HepG2 (cell line): Measurements from ENCODE around the gene NDOR1. TPM values are rescaled to one million over a fixed set of nuclear protein-coding genes. Genes with fewer than 3 reads are reported as not detected.

ENCODE experiments used
- CHD4 ChIP-seq: fragments of 200-600 bp; sonication (generic); IDR thresholded peaks from 2 replicates; pipeline ENCODE4 v1.7.0; 2017; ENCODE audit warnings: mild to moderate bottlenecking, low read length, borderline replicate concordance
- HMG20B ChIP-seq: conservative IDR thresholded peaks from 2 replicates; pipeline ENCODE4 v1.6.1; 2016; ENCODE audit warnings: missing genetic modification reagents, missing compliant biosample characterization
- MZF1 ChIP-seq: sonication (generic); formaldehyde crosslinking; IDR thresholded peaks from 2 replicates; pipeline ENCODE4 v1.8.1; 2023; ENCODE audit warnings: mild to moderate bottlenecking, missing genetic modification reagents, borderline replicate concordance
- NFE2L2 ChIP-seq: fragments of 150-350 bp; IDR thresholded peaks from 2 replicates; pipeline ENCODE4 v1.6.1; 2014; ENCODE audit warnings: low read length
- YEATS2 ChIP-seq: sonication (generic); formaldehyde crosslinking; IDR thresholded peaks from 2 replicates; pipeline ENCODE4 v1.4.0; 2020; ENCODE audit warnings: missing genetic modification reagents, borderline replicate concordance
- ZNF251 ChIP-seq: sonication (generic); formaldehyde crosslinking; IDR thresholded peaks from 2 replicates; pipeline ENCODE4 v1.9.0; 2021; ENCODE audit warnings: mild to moderate bottlenecking, missing genetic modification reagents
- ZNF670 ChIP-seq: sonication (generic); formaldehyde crosslinking; IDR thresholded peaks from 2 replicates; pipeline ENCODE4 v1.8.0; 2022; ENCODE audit warnings: mild to moderate bottlenecking, missing genetic modification reagents, borderline replicate concordance
- polyA plus RNA-seq, 8 experiments: library from polyadenylated mRNA; depleted of rRNA in 3 of 8; stranded (reverse) in 7 of 8; unstranded in 1 of 8; fragments of >200 nt; fragmentation: Illumina TruSeq in 4 of 8; extraction: Trizol in 4 of 8; gene quantifications; 2 replicates each; pipeline versions ENCODE4 v1.2.1 to v1.2.3, GENCODE V29; 2011 to 2016; ENCODE audit warnings: low read depth in 4 of 8, missing spikeins in 1 of 8, mixed read lengths in 1 of 8; ENCODE audit not compliant: insufficient read depth in 1 of 8
- total RNA-seq, 5 experiments: library from RNA; depleted of rRNA; stranded (reverse); fragments of >200 nt; fragmentation: Illumina TruSeq; extraction: Trizol; gene quantifications; 2 replicates each; pipeline ENCODE4 v1.2.3, GENCODE V29; 2016; ENCODE audit warnings: low read depth in 1 of 5
- TF ChIP-seq, protein P1 (sequence below): sonication (generic); formaldehyde crosslinking; IDR thresholded peaks from 2 replicates; pipeline ENCODE4 v1.9.0; 2022; ENCODE audit warnings: low read depth, missing genetic modification reagents
- TF ChIP-seq, protein P2 (sequence below): sonication (generic); formaldehyde crosslinking; IDR thresholded peaks from 2 replicates; pipeline ENCODE4 v1.5.0; 2020; ENCODE audit warnings: missing genetic modification reagents
- TF ChIP-seq, protein P3 (sequence below): sonication (generic); formaldehyde crosslinking; IDR thresholded peaks from 2 replicates; pipeline ENCODE4 v1.5.1; 2020; ENCODE audit warnings: mild to moderate bottlenecking, missing genetic modification reagents, moderate library complexity
- TF ChIP-seq, protein P4 (sequence below): sonication (generic); formaldehyde crosslinking; IDR thresholded peaks from 2 replicates; pipeline ENCODE4 v1.4.0; 2020; ENCODE audit warnings: mild to moderate bottlenecking, missing genetic modification reagents

Gene NDOR1
- total and polyA plus RNA-seq, 2 of the 13 experiments (the other 11 are each of a cell fraction or from before 2014, with no cell fraction given): 3.6 to 8.7 TPM

DNA sequence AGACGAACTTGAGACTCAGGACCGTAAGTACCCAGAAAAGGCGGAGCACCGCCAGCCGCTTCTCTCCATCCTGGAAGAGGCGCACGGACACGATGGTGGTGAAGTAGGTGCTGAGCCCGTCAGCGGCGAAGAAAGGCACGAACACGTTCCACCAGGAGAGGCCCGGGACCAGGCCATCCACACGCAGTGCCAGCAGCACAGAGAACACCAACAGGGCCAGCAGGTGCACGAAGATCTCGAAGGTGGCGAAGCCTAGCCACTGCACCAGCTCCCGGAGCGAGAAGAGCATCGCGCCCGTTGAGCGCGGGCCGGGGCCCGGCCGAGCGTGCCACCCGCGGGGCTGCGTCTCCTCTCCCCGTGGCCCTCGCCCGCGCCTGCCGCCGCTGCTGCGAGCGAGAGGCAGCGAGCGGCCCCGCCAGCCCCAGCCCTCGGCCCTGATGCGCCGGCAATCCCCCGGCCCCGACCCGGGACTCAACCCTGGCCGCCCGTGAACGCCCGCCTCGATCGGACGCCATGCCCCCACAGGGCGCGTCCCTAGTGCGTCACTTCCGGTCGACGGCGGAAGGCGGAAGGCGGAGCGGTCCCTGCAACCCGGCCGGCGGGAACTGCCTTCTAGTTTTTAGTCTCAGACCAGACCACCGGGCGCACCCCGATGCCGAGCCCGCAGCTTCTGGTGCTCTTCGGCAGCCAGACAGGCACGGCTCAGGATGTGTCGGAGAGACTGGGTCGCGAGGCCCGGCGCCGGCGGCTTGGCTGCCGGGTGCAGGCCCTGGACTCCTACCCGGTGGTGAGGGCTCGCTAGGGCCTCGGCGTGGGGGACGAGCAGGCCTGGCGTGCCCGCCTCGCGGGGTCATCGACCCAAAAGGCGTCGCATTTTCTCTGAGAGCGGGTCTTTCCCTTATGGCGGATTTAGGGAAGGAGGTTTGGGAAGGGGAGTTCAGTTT is at the start of gene NDOR1, which contains the start of gene TMEM203 (continued):
- TF ChIP-seq, protein P1, sequence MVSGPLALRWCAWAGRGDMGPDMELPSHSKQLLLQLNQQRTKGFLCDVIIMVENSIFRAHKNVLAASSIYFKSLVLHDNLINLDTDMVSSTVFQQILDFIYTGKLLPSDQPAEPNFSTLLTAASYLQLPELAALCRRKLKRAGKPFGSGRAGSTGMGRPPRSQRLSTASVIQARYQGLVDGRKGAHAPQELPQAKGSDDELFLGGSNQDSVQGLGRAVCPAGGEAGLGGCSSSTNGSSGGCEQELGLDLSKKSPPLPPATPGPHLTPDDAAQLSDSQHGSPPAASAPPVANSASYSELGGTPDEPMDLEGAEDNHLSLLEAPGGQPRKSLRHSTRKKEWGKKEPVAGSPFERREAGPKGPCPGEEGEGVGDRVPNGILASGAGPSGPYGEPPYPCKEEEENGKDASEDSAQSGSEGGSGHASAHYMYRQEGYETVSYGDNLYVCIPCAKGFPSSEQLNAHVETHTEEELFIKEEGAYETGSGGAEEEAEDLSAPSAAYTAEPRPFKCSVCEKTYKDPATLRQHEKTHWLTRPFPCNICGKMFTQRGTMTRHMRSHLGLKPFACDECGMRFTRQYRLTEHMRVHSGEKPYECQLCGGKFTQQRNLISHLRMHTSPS (CRISPR knock-in tag): 0 out of 2 replicates have a peak, but pooled peaks have one; percentile 55
- TF ChIP-seq, protein P2, sequence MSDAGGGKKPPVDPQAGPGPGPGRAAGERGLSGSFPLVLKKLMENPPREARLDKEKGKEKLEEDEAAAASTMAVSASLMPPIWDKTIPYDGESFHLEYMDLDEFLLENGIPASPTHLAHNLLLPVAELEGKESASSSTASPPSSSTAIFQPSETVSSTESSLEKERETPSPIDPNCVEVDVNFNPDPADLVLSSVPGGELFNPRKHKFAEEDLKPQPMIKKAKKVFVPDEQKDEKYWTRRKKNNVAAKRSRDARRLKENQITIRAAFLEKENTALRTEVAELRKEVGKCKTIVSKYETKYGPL (CRISPR knock-in tag): no peak; the same call in 1 of the 2 replicates
- no peak for TF ChIP-seq MZF1 (CRISPR knock-in tag)
- TF ChIP-seq ZNF251 (CRISPR knock-in tag): no peak
- peak; percentile 32; the same call in 1 of the 2 replicates for TF ChIP-seq ZNF670 (CRISPR knock-in tag)
- TF ChIP-seq NFE2L2: no peak
- TF ChIP-seq, protein P3, sequence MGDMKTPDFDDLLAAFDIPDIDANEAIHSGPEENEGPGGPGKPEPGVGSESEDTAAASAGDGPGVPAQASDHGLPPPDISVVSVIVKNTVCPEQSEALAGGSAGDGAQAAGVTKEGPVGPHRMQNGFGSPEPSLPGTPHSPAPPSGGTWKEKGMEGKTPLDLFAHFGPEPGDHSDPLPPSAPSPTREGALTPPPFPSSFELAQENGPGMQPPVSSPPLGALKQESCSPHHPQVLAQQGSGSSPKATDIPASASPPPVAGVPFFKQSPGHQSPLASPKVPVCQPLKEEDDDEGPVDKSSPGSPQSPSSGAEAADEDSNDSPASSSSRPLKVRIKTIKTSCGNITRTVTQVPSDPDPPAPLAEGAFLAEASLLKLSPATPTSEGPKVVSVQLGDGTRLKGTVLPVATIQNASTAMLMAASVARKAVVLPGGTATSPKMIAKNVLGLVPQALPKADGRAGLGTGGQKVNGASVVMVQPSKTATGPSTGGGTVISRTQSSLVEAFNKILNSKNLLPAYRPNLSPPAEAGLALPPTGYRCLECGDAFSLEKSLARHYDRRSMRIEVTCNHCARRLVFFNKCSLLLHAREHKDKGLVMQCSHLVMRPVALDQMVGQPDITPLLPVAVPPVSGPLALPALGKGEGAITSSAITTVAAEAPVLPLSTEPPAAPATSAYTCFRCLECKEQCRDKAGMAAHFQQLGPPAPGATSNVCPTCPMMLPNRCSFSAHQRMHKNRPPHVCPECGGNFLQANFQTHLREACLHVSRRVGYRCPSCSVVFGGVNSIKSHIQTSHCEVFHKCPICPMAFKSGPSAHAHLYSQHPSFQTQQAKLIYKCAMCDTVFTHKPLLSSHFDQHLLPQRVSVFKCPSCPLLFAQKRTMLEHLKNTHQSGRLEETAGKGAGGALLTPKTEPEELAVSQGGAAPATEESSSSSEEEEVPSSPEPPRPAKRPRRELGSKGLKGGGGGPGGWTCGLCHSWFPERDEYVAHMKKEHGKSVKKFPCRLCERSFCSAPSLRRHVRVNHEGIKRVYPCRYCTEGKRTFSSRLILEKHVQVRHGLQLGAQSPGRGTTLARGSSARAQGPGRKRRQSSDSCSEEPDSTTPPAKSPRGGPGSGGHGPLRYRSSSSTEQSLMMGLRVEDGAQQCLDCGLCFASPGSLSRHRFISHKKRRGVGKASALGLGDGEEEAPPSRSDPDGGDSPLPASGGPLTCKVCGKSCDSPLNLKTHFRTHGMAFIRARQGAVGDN: peak; percentile 77
- no peak for TF ChIP-seq HMG20B (CRISPR knock-in tag)
- peak; percentile 95 for TF ChIP-seq YEATS2 (CRISPR knock-in tag)
- no peak for TF ChIP-seq CHD4
- TF ChIP-seq, protein P4, sequence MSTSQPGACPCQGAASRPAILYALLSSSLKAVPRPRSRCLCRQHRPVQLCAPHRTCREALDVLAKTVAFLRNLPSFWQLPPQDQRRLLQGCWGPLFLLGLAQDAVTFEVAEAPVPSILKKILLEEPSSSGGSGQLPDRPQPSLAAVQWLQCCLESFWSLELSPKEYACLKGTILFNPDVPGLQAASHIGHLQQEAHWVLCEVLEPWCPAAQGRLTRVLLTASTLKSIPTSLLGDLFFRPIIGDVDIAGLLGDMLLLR (CRISPR knock-in tag): peak; percentile 42; the same call in 1 of the 2 replicates
